K562 (cell line): ENCODE measurements around the gene C5orf22. TPM values are rescaled to one million over a fixed set of nuclear protein-coding genes. Genes with fewer than 3 reads are reported as not detected.

ENCODE experiments used
- ATAC-seq: fragments of 200-7000 bp; cut with Tn5 transposase; 3 replicates; pipeline ENCODE4 v1.9.1; 2020; ENCODE audit warnings: moderate library complexity
- BruUV-seq: library from RNA; stranded (reverse); fragments of 400-500 nt; replicated peaks from 2 replicates; lab custom pipeline; 2021; lab: Mats Ljungman, UMichigan
- CTCF ChIA-PET: fragments of 300-600 bp; formaldehyde crosslinking; extraction: SDS; loops from one replicate; lab custom pipeline; 2021; ENCODE audit warnings: low intra/inter-chr PET ratio; lab: Yijun Ruan, JAX
- POLR2A ChIA-PET: fragments of 300-600, 350-650 bp; sonication (Branson Sonifier 250); formaldehyde crosslinking; extraction: SDS; loops from one replicate; lab custom pipeline; 2021; ENCODE audit warnings: antibody characterized with exemption, inconsistent platforms; lab: Yijun Ruan, JAX
- DNase-seq, 4 experiments: peaks; one replicate each; pipeline versions ENCODE4 v3.0.0 to v3.0.0-alpha.2; 2011 to 2018; ENCODE audit warnings: low spot score in 3 of 4, mixed read lengths in 3 of 4; ENCODE audit errors: extremely low read depth in 1 of 4
- FAIRE-seq: peaks from 2 replicates; lab custom pipeline; 2011; peaks lifted over from hg19 to GRCh38; lab: Jason Lieb, UNC
- H2AFZ ChIP-seq: 2 replicates; pipeline ENCODE4 v1.6.0; 2011; ENCODE audit warnings: low read depth, low read length, control low read depth, inconsistent platforms
- H3K27ac ChIP-seq: fragments of 200-600 bp; 3 replicates; pipeline ENCODE4 v1.8.0; 2011; ENCODE audit warnings: low read depth, mild to moderate bottlenecking, control low read depth, inconsistent platforms, low read length, moderate library complexity, mixed read lengths; ENCODE audit errors: extremely low read depth
- H3K27me3 ChIP-seq, 2 experiments: fragments of 300-600 bp in 1 of 2; 2 replicates in 1 of 2; 3 replicates in 1 of 2; pipeline versions ENCODE4 v1.6.0 to v1.8.0; 2011; ENCODE audit warnings: inconsistent platforms in 2 of 2, low read length in 2 of 2, mild to moderate bottlenecking in 1 of 2, mixed read lengths in 1 of 2, moderate library complexity in 1 of 2; ENCODE audit not compliant: control insufficient read depth in 2 of 2, insufficient read depth in 2 of 2
- H3K36me3 ChIP-seq: fragments of 300-600 bp; 3 replicates; pipeline ENCODE4 v1.8.0; 2011; ENCODE audit warnings: mild to moderate bottlenecking, low read length, inconsistent platforms; ENCODE audit not compliant: control insufficient read depth, insufficient read depth
- H3K4me1 ChIP-seq, 2 experiments: fragments of 200-600 bp in 1 of 2; replicated peaks in 1 of 2; 2 replicates in 1 of 2; 3 replicates in 1 of 2; pipeline versions ENCODE4 v1.5.1 to v1.8.0; 2011; ENCODE audit warnings: inconsistent platforms in 2 of 2, low read length in 2 of 2, mild to moderate bottlenecking in 1 of 2, mixed read lengths in 1 of 2, moderate library complexity in 1 of 2; ENCODE audit not compliant: control insufficient read depth in 2 of 2, insufficient read depth in 2 of 2
- H3K4me2 ChIP-seq: 2 replicates; pipeline ENCODE4 v1.6.1; 2011; ENCODE audit warnings: low read length, control low read depth, inconsistent platforms, mixed read lengths; ENCODE audit not compliant: insufficient read depth
- H3K4me3 ChIP-seq: fragments of 200-600 bp; sonication (generic), shearing (Covaris generic); 2 replicates; pipeline ENCODE4 v1.5.1; 2016; ENCODE audit warnings: control low read depth, inconsistent platforms
- H3K79me2 ChIP-seq: fragments of 200-600 bp; 3 replicates; pipeline ENCODE4 v1.8.0; 2011; ENCODE audit warnings: low read length, inconsistent platforms; ENCODE audit not compliant: control insufficient read depth, insufficient read depth
- H3K9ac ChIP-seq, 2 experiments: 2 replicates each; pipeline versions ENCODE4 v1.6.0 to v1.6.1; 2011; ENCODE audit warnings: low read depth in 2 of 2, low read length in 2 of 2, control low read depth in 1 of 2, inconsistent platforms in 1 of 2, mild to moderate bottlenecking in 1 of 2, mixed read lengths in 1 of 2; ENCODE audit not compliant: insufficient read depth in 1 of 2
- H3K9me1 ChIP-seq: one replicate; pipeline ENCODE4 v1.6.0; 2011; ENCODE audit warnings: inconsistent platforms, mild to moderate bottlenecking, low read length, moderate library complexity; ENCODE audit not compliant: control insufficient read depth, insufficient read depth
- H3K9me3 ChIP-seq: replicated peaks from 2 replicates; pipeline ENCODE4 v1.5.1; 2011; ENCODE audit warnings: low read depth, low read length, inconsistent platforms; ENCODE audit not compliant: control insufficient read depth, insufficient read depth
- H4K20me1 ChIP-seq: replicated peaks from 2 replicates; pipeline ENCODE4 v1.6.1; 2011; ENCODE audit warnings: low read length, inconsistent platforms, mixed read lengths; ENCODE audit not compliant: control insufficient read depth, insufficient read depth
- CBX3 ChIP-seq, 2 experiments: IDR thresholded peaks; 1 replicate in 1 of 2; 2 replicates in 1 of 2; pipeline ENCODE4 v1.6.1; 2012; ENCODE audit warnings: inconsistent platforms in 2 of 2, low read length in 2 of 2, borderline replicate concordance in 1 of 2, control low read depth in 1 of 2
- ESRRA ChIP-seq: fragments of 450-650 bp; IDR thresholded peaks from 2 replicates; pipeline ENCODE4 v1.6.1; 2014; ENCODE audit warnings: low read depth, mild to moderate bottlenecking, moderate library complexity, borderline replicate concordance
- MYBL2 ChIP-seq, 2 experiments: fragments of 450-650 bp in 1 of 2; sonication (generic) in 1 of 2; formaldehyde crosslinking in 1 of 2; IDR thresholded peaks; 2 replicates each; pipeline versions ENCODE4 v1.6.1 to v1.8.1; 2017 to 2022; ENCODE audit warnings: borderline replicate concordance in 1 of 2, inconsistent platforms in 1 of 2, low read depth in 1 of 2, mild to moderate bottlenecking in 1 of 2, missing genetic modification reagents in 1 of 2, moderate library complexity in 1 of 2
- NRF1 ChIP-seq, 2 experiments: fragments of 450-650 bp; IDR thresholded peaks in 1 of 2; conservative IDR thresholded peaks in 1 of 2; 2 replicates each; pipeline ENCODE4 v1.6.1; 2014; ENCODE audit warnings: mild to moderate bottlenecking in 2 of 2
- POLR2A ChIP-seq: fragments of 450-650 bp; conservative IDR thresholded peaks from 2 replicates; pipeline ENCODE4 v1.6.1; 2016
- RBBP5 ChIP-seq: fragments of 200-600 bp; sonication (generic); IDR thresholded peaks from 2 replicates; pipeline ENCODE4 v1.6.1; 2012; ENCODE audit warnings: borderline replicate concordance, mild to moderate bottlenecking, low read length, control low read depth, inconsistent platforms; ENCODE audit not compliant: insufficient read depth, poor library complexity, severe bottlenecking
- XRCC3 ChIP-seq: fragments of 450-650 bp; IDR thresholded peaks from 2 replicates; pipeline ENCODE4 v1.6.1; 2017; ENCODE audit warnings: mild to moderate bottlenecking, moderate library complexity
- ZNF778 ChIP-seq: fragments of 450-650 bp; formaldehyde crosslinking; IDR thresholded peaks from 2 replicates; pipeline ENCODE4 v1.4.0; 2020; ENCODE audit warnings: mild to moderate bottlenecking, moderate library complexity
- WGBS: fragments of 100-300 bp; shearing (Covaris generic); methylation state at CpG from one replicate; pipeline ENCODE4 v1.1.6; 2016; ENCODE audit warnings: low coverage, mixed read lengths; ENCODE audit not compliant: insufficient coverage; ENCODE audit errors: missing lambda C conversion rate; 5-methylcytosine and 5-hydroxymethylcytosine counted together
- in situ Hi-C: fragments of 300-500 bp; cut with MboI; formaldehyde crosslinking; loops from 4 replicates; pipeline ENCODE4 v1.15.0; 2018; ENCODE audit warnings: inconsistent platforms, mixed read lengths
- intact Hi-C: fragments of 100-400 bp; cut with micrococcal nuclease; formaldehyde crosslinking; loops from 2 replicates; pipeline ENCODE4 v1.14.2; 2022
- polyA plus RNA-seq, 8 experiments: library from polyadenylated mRNA; depleted of rRNA in 4 of 8; stranded (reverse) in 5 of 8; unstranded in 3 of 8; fragments of >200 nt; fragmentation: Nextera tagmentation in 2 of 8; fragmentation: Illumina TruSeq in 1 of 8; extraction: Ambion mirVana in 2 of 8; extraction: Trizol in 1 of 8; gene quantifications; 2 replicates each; pipeline versions ENCODE4 v1.2.1 to v1.2.3, GENCODE V29; 2011 to 2014; ENCODE audit warnings: inconsistent platforms in 1 of 8, missing spikeins in 1 of 8
- total RNA-seq, 7 experiments: library from RNA; depleted of rRNA in 6 of 7; stranded (reverse); fragments of >200 nt in 6 of 7; fragmentation: Illumina TruSeq in 2 of 7; extraction: Trizol in 2 of 7; gene quantifications; 2 replicates each; pipeline versions ENCODE4 v1.2.1 to v1.2.3, GENCODE V29; 2011 to 2021; ENCODE audit warnings: low replicate concordance in 1 of 7

C5orf22 gene
- total and polyA plus RNA-seq, 9 of the 15 experiments (the other 6 are each of a cell fraction or from before 2014, with no cell fraction given) = 22.7 to 56.7 (median 39.3) TPM

DNA sequence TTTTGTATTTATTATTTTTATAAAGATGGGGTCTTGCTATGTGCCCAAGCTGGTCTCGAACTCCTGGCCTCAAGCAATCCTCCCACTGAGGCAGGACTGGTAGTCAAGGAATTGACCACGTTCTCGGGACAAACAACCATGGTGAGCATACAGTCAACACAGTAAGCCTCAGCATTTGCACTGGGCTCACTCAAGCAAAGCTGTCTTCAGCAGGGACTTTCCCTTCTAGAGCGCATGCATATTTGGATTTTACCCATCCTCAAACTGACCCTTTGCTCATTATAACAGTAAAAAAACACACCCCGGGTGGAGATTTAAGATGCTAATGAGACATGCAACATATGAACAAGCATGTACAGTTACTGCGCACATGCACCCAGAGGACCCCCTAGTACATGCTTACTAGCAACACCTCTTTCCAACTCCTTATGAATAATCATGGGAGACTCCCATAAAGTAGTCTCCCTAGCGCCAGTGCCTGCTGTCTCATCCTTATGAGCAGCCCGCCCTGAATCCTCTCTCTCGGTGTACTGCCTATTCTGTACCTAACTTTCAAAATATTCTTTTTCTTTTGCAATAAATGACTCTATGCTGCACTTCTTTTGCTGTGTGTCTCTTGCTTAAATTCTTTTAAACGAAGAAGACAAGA lies 41.5 kb downstream of the C5orf22 start:
- H3K79me2 ChIP-seq = no peaks in the 10 kb centered on the region
- no peak for ATAC-seq
- H3K9me1 ChIP-seq = no peaks in the 10 kb centered on the region
- no TSS peak for BruUV-seq
- no peak overlapping the region for H2AFZ ChIP-seq
- no peak for DNase-seq
- H3K27ac ChIP-seq = no peak overlapping the region
- intact Hi-C loops (loop anchor here (2.0 kb wide), 1 partner anchor 21 kb away; no protein-coding TSS in a partner anchor), in situ Hi-C loops (no loop called here)
- no peak overlapping the region for H3K4me2 ChIP-seq
- CTCF ChIA-PET = interaction anchor here (0.6 kb wide), 1 partner anchor 36 kb away, joined by 3 read pairs; no protein-coding TSS in a partner anchor
- no peaks in the 10 kb centered on the region for H4K20me1 ChIP-seq
- no peaks in the 10 kb centered on the region for H3K4me1 ChIP-seq
- POLR2A ChIA-PET = interaction anchor here (0.6 kb wide), 1 partner anchor 42 kb away, joined by 3 read pairs; the partner anchor contains the start of genes C5orf22 and DROSHA
- 15% methylated on average over 10 of the region's 10 CpGs for WGBS
- no peak for FAIRE-seq
- peaks cover 9 to 17% of the 10 kb centered on the region in 2 experiments; a peak in 4 of 5 replicates for H3K27me3 ChIP-seq
- TF ChIP-seq NRF1 (conservative IDR thresholded peaks at IDR 0.05 in 1 of 2, IDR thresholded peaks at IDR 0.05 in 1 of 2) (no peak), XRCC3 (no peak), POLR2A (no peak), CBX3 (IDR thresholded peaks at IDR 0.05; ENCODE audit: borderline replicate concordance in 1 of 2, low read length in 2 of 2) (no peak), ESRRA (no peak), RBBP5 (no peak), ZNF778 (no peak), MYBL2 (IDR thresholded peaks at IDR 0.05; ENCODE audit: low read depth) (no peak), MYBL2 (CRISPR knock-in tag; IDR thresholded peaks at IDR 0.05; ENCODE audit: borderline replicate concordance) (no peak)
- no peaks in the 10 kb centered on the region for H3K36me3 ChIP-seq
- H3K9ac ChIP-seq = no peak overlapping the region
- no peaks in the 10 kb centered on the region for H3K9me3 ChIP-seq
- no peak overlapping the region for H3K4me3 ChIP-seq
